Mesodermal cell (in vitro differentiated cells): ENCODE data around the gene PFKP.
"Not testable (repeated sequence)": the region's sequence is repeated elsewhere in the genome, so short reads cannot be mapped to it uniquely, and the experiment has no call there.

Experiments
- H3K27ac ChIP-seq: 2 replicates; pipeline ENCODE4 v1.7.0; 2013; ENCODE audit warnings: mild to moderate bottlenecking, low read depth, low read length, moderate library complexity; ENCODE audit not compliant: severe bottlenecking
- H3K36me3 ChIP-seq: 2 replicates; pipeline ENCODE4 v1.7.1; 2013; ENCODE audit warnings: mild to moderate bottlenecking, low read length, moderate library complexity; ENCODE audit not compliant: control insufficient read depth, insufficient read depth
- H3K4me1 ChIP-seq: one replicate; pipeline ENCODE4 v1.7.1; 2013; ENCODE audit warnings: mild to moderate bottlenecking, low read length; ENCODE audit not compliant: insufficient read depth, control insufficient read depth, poor library complexity, severe bottlenecking
- H3K4me3 ChIP-seq: 2 replicates; pipeline ENCODE4 v1.7.0; 2013; ENCODE audit warnings: low read length, control low read depth, mild to moderate bottlenecking; ENCODE audit not compliant: insufficient read depth, poor library complexity, severe bottlenecking; ENCODE audit errors: extremely low read depth
- H3K9me3 ChIP-seq: 2 replicates; pipeline ENCODE4 v1.7.1; 2013; ENCODE audit warnings: mild to moderate bottlenecking, low read length, moderate library complexity; ENCODE audit not compliant: control insufficient read depth
- WGBS, 2 experiments: methylation state at CpG; one replicate each; pipeline ENCODE4 v1.1.5; 2013; ENCODE audit warnings: missing lambda C conversion rate in 2 of 2; ENCODE audit not compliant: insufficient coverage in 2 of 2; 5-methylcytosine and 5-hydroxymethylcytosine counted together

Gene PFKP

DNA sequence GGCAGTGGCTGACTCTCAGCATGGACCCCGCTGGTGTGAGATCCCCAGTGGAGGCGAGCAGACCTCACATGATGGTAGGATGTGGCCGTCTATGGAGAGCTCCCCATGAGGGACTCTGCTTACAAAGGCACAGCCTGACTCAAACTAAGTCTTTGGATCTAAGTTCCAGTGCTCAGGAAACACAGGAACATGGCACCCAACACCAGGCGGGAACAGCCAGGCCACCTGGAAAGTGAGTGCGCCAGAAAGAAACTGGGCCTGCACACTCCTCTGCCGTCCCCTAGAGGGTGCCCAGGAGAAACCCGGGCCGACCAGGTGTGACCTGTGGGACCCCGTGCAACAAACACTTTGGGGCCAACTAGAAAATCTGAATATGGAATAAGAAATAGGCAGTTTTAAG, 95.2 kb downstream of the PFKP start:
- 90 to 97% methylated on average over 8 to 9 of the region's 9 CpGs for WGBS, 2 experiments
- Histone ChIP-seq H3K4me1 (no peaks in the 10 kb centered on the region), H3K27ac (no peak overlapping the region), H3K4me3 (no peak overlapping the region), H3K9me3 (no peaks in the 10 kb centered on the region), H3K36me3 (peaks cover 90% of the 10 kb centered on the region)

DNA sequence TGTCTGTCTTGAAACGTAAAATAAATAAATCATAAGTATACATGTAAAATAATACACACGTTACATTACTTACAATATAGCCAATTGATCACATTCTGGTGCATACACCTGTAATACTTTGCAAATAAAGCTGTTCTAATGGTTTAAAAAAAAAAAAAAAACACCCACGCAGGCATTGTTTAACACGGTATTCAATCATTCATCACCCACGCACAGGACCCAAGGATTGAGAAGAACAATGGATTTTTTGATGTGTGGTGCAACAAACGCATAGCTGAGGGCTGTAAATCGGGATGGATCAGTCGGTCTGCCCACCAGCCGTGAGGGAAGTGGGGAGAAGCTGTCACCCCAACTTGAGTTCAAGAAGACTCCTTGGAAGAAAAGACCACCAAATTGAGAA, 96.5 kb downstream of the PFKP start:
- 90 to 95% methylated on average over 4 of the region's 9 CpGs for WGBS, 2 experiments
- H3K4me1 ChIP-seq, result no peaks in the 10 kb centered on the region

DNA sequence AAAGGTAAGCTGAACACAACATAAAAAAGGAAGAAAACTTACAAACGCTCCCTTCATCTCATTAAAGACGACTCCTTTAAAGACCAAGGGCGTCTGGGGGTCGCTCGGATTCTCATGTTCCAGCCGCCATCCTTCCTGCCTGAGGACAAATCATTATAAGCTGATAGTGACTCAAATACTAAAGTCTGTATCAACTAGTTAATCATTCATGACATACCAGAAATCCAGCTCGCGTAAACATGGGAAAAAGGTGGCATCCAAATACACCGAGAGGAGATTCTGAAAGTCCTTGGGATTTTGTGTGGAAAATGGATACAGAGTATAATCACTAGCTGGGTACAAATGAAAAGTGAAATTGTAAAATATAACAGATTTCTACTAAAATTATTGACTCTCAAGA, 97.8 kb downstream of the PFKP start:
- Histone ChIP-seq H3K9me3 (no peaks in the 10 kb centered on the region), H3K36me3 (peaks cover 89% of the 10 kb centered on the region), H3K4me3 (no peak overlapping the region), H3K27ac (no peak overlapping the region), H3K4me1 (no peaks in the 10 kb centered on the region)
- WGBS, 2 experiments, result 80 to 100% methylated on average over 1 to 2 of the region's 9 CpGs

More for the DNA sequence above, 96.5 kb downstream of the PFKP start:
- Histone ChIP-seq H3K36me3 (peaks cover 89% of the 10 kb centered on the region), H3K9me3 (no peaks in the 10 kb centered on the region), H3K27ac (no peak overlapping the region), H3K4me3 (no peak overlapping the region)

- no peaks in the 10 kb centered on the region for H3K9me3 ChIP-seq
- WGBS, 2 experiments, result 87 to 98% methylated on average over 5 to 7 of the region's 10 CpGs
- no peak overlapping the region for H3K27ac ChIP-seq
- no peak overlapping the region for H3K4me3 ChIP-seq
- H3K4me1 ChIP-seq, result no peaks in the 10 kb centered on the region
- H3K36me3 ChIP-seq, result peaks cover 86% of the 10 kb centered on the region
These were observed 99.3 kb downstream of the PFKP start for GRCh38 chr10:3166496-3167290.

DNA sequence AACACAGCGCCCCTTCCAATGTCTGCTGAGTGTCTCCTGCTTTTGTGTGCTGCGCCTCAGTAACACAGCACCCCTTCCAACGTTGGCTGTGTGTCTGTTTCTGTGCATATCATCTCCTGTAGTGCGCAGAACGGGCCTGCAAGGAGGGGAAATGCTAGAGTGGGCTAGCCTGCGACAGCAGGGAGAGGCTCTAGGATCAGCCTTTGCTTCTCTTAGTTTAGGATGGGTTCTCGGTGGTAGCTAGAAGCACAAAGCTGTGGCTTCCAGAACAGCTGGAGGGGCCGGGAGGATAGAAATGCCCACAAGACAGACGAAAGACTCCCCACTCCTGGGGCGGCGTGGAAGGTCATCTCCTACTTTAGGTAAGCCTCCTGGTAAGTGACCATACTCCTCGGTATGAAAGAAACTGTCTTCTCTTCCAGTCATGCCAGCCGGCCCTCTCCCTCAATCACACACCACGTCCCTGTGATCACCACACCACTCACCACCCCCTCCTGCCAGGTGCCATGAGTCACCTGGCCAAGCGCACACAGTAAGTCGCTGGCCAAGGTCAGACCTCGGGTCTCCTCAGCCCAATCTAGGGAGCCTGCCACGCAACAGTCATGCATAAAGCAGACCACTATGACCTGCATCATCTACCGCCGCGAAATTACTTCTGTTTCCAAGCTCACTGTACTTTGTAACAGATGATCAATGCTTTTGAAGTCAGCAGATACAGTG, 100.4 kb downstream of the PFKP start:
- Histone ChIP-seq H3K27ac (no peak overlapping the region), H3K4me1 (no peaks in the 10 kb centered on the region), H3K9me3 (no peaks in the 10 kb centered on the region), H3K4me3 (no peak overlapping the region), H3K36me3 (peaks cover 78% of the 10 kb centered on the region)
- 90 to 91% methylated on average over 16 to 18 of the region's 21 CpGs for WGBS, 2 experiments

- Histone ChIP-seq H3K4me1 (no peaks in the 10 kb centered on the region), H3K9me3 (no peaks in the 10 kb centered on the region), H3K27ac (no peak overlapping the region), H3K36me3 (peaks cover 65% of the 10 kb centered on the region), H3K4me3 (no peak overlapping the region)
- WGBS, 2 experiments, result 95 to 99% methylated on average over 8 to 10 of the region's 10 CpGs
These were observed 101.9 kb downstream of the PFKP start for GRCh38 chr10:3169271-3169670.

GRCh38 chr10:3169673-3170072, 102.3 kb downstream of the PFKP start:
- Histone ChIP-seq H3K4me1 (no peaks in the 10 kb centered on the region), H3K9me3 (no peaks in the 10 kb centered on the region), H3K4me3 (no peak overlapping the region), H3K27ac (no peak overlapping the region), H3K36me3 (peaks cover 61% of the 10 kb centered on the region)
- WGBS, 2 experiments, result 91 to 93% methylated on average over 9 to 10 of the region's 10 CpGs

GRCh38 chr10:3171488-3171887, 104.1 kb downstream of the PFKP start:
- peaks cover 42% of the 10 kb centered on the region for H3K36me3 ChIP-seq
- not testable (repeated sequence) for H3K9me3 ChIP-seq, H3K4me1 ChIP-seq, H3K27ac ChIP-seq
- WGBS, 2 experiments, result 88 to 92% methylated on average over 6 to 7 of the region's 11 CpGs
- H3K4me3 ChIP-seq, result peak overlapping the region; percentile 81

DNA sequence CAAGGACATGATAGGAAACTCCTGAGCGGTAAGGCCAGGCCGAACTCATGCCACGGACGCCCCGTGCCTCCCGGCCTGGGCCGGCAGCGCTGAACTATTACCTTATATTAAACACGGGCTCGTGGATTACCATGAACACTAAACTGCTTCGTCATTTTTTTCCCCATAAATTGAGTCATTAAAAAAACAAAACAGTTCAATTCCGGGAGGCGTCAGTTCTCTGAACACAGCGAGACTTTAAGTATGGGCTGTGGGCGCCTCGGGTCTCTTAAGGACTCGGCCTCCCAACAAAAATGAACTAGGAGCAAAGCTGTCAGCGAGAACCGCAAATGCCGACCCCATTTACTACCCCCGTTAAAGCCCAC, 104.7 kb downstream of the PFKP start:
- 7 to 11% methylated on average over 11 to 16 of the region's 21 CpGs for WGBS, 2 experiments
- H3K4me3 ChIP-seq, result peak overlapping the region; percentile 81
- H3K9me3 ChIP-seq, result no peaks in the 10 kb centered on the region
- H3K4me1 ChIP-seq, result no peaks in the 10 kb centered on the region
- peaks cover 37% of the 10 kb centered on the region for H3K36me3 ChIP-seq
- peak overlapping the region; percentile 69 for H3K27ac ChIP-seq

DNA sequence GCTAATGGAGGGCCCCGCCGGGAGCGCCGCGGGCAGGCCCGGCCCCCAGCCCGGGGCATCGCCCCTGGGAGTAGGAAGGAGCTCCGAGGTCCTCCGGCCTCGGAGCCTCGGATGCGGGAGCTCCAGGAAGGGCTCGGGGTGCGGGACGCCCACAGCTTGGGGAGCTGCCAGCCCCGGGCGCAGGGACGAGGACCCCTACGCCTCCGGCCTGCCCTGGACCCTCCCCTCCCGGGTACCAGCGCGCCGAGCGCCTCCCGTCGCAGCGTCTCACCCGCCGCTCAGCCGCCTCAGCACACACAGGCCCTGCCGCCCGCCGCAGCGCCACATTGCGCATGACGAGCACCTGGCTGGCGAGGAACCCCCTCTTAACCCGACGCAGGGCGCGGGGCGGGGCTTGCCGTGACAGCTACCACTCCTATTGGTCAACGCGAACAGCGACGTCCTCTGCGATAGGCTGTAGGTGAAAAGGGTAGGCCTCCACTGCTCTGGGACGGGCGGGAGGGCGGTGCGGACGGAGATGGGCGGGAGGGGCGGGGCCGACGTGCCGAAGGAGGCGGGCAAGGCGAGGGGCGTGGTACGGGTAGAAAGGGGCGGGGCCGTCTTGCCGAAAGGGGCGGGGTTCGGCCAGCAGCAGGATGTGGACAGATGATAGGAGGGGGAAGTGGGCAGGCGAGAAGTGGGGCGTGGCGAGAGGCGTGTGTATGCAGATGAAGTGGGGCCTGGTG, 105.3 kb downstream of the PFKP start, which contains the start of gene PITRM1:
TSS of gene PITRM1 (minus strand) at position 337 of the 725 bp plus-strand sequence. CDS start at position 327, 10 bp downstream.
- Histone ChIP-seq H3K36me3 (peaks cover 31% of the 10 kb centered on the region), H3K4me1 (no peaks in the 10 kb centered on the region), H3K9me3 (peaks cover under 1% of the 10 kb centered on the region), H3K4me3 (peak within 1 kb of the TSS; percentile 81), H3K27ac (peak within 1 kb of the TSS; percentile 69)
- WGBS, 2 experiments, result 0 to 1% methylated on average over 28 to 46 of the region's 73 CpGs
